ENCODE data around the gene NEDD8.

The NEDD8 gene

DNA sequence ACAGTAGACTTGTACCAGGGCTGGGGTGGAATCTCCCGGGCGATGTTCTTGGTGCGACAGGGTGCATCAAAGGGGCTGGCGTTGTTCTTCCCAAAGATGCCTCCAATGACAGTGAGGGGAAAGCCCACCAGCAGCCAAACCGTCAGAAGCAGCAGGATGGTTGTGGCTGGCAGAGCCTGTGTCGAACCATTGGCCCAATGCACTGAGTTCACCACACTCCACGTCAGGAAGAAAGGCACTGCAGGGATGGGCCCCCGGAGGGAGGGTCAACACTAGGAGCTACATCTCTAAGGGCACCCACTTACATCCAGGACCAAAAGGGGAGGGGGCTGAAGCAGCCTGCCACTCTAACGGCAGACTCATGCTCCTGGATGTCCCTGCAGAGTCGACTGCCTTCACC, 41.8 kb downstream of the NEDD8 start:
- in situ Hi-C loops (cut with HindIII; ENCODE audit: low pct_unique_long_range_greater_than_20kb, low sequenced_read_pairs), result no loop called here
- no peak for DNase-seq (ENCODE audit: low read depth in 1 of 2, low spot score in 1 of 2)
- no peak for TF ChIP-seq JUND (IDR thresholded peaks at IDR 0.05; ENCODE audit: low read depth)

DNA sequence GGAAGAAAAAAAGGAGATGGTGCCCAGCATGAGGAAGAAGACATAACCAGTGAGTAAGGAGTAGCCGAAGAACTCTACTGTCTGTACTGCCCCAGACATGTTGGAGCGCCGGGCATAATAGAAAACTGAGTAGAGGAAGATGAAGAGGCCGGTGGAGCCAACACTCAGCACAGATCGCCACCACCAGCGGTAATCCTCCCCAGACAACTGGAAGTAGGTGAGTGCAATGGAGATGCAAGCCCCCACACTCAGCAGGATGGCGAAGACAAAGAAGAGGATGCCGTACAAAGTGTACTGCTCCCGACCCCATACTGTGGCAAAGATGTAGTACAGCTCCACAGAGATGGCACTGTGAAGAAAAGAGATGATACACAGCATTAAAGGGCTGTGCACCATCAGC, 42.7 kb downstream of the NEDD8 start:
- DNase-seq (ENCODE audit: low read depth in 1 of 2, low spot score in 1 of 2), result no peak
- in situ Hi-C loops (cut with HindIII; ENCODE audit: low pct_unique_long_range_greater_than_20kb, low sequenced_read_pairs), result no loop called here
- TF ChIP-seq JUND (IDR thresholded peaks at IDR 0.05; ENCODE audit: low read depth), result no peak

DNA sequence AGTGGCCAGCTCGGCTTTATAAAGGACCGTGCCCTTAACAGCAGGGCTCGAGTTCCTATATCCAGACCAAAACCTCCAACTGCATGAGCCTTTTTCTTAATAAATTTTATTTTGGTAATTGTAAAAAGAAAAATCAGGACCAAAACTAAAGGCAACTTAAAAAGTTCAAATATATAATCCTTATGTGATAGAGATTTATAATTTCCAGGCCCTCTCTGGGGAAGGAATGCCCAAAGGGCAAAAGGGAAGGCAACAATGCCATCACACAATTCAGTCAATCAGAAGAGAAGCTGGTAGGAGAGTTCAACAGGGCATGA, 43.1 kb downstream of the NEDD8 start:
- no peak for TF ChIP-seq JUND (IDR thresholded peaks at IDR 0.05; ENCODE audit: low read depth)
- in situ Hi-C loops (cut with HindIII; ENCODE audit: low pct_unique_long_range_greater_than_20kb, low sequenced_read_pairs), result no loop called here
- no peak for DNase-seq (ENCODE audit: low read depth in 1 of 2, low spot score in 1 of 2)

DNA sequence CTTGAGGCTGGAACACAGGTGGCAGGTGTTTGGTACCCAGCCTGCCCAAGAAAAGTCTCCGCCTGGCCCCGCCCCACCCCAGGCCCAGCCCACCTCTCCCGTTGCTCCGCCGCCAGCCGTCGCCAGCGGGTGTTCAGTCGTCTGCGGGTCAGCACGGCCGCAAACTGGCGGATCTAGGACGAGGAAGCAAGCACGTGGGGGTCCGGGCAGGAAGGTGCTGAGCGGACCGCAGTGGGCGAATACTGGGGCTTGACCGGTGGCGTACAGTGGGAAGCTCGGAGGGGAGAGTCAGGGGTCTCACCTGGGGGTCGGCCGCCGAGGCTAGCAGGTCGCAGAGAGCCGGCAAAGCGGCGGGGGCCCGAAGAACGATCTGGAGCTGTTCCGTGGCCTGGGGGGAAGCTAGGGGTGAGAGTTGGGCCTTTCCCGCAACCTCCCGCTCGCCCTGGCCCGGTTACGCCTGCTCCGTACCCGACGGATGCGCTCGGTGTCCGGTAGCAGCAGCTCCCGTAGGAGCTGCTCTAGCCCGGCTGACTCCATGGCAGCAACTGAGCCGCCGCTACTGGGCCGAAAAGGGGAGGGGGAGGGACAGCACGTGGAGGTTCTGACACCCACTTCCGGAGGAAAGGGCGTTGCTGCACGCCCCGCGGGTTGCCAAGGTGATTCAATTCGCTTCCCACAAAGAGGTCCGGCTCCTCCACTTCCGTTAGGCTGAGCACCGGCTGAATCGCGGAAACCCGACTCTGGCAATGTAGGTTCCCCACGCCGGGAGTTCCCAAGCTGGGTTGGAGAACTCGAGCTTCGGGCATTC, 43.7 kb downstream of the NEDD8 start, which contains the start of gene IPO4:
Gene IPO4, minus strand, starts transcription at position 566 of the 808 bp plus-strand sequence. Its CDS starts 29 bp downstream, at position 537.
- peak; percentile 90 to 97 for DNase-seq (ENCODE audit: low read depth in 1 of 2, low spot score in 1 of 2)
- in situ Hi-C loops (cut with HindIII; ENCODE audit: low pct_unique_long_range_greater_than_20kb, low sequenced_read_pairs), result no loop called here
- TF ChIP-seq JUND (IDR thresholded peaks at IDR 0.05; ENCODE audit: low read depth), result no peak

DNA sequence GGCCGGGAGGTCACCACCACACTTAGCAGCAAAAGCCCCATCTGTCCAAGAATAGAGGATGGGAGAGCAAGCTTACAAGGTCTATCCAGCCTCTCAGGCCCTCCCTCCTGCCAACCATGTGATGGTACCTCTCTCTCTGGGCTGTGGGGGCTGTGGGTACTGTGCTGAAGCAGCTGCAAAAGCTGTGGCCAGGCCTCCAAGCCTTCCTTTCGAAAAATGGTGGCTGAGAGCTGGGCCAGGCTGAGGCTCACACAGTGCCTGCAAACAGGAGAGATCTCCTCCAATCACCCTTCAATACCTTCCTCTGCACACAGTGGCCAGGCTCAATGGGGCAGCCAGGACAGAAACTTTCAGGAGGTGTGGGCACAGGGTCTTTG, 44.6 kb downstream of the NEDD8 start:
- no peak for DNase-seq (ENCODE audit: low read depth in 1 of 2, low spot score in 1 of 2)
- no peak for TF ChIP-seq JUND (IDR thresholded peaks at IDR 0.05; ENCODE audit: low read depth)
- in situ Hi-C loops (cut with HindIII; ENCODE audit: low pct_unique_long_range_greater_than_20kb, low sequenced_read_pairs), result no loop called here

DNA sequence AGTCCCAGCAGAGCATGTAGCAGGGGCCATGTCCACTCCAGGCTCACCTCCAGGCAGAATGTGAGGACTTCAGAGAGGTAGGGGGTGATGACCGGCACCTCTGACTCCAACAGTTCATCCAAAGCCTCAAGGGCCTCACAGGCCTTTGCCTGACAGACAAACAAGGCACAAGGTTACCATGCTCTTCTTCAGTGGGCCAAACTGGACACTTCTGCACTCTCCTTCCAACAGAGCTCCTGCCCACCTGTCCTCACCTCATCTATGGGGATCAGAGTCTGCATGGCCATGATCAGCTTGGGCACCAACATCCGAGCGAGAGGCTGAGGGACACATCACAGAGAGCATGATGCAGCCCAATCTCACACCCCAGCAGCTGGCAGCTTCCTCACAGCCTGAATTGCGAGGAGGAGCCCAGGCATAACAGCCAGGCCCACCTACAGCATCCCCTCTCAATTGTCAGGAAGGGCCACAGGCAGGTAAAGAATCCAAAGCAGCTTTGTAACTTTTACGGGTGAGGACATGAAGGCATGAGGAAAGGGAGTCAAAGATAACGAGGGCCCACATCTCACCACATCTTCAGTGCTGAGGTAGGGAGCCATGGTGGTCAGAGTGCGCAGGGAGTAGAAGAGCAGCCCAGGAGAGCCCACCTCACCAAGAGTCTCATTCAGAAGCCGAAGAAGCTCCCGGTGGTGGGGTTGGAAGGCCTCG, 45.2 kb downstream of the NEDD8 start:
- in situ Hi-C loops (cut with HindIII; ENCODE audit: low pct_unique_long_range_greater_than_20kb, low sequenced_read_pairs), result no loop called here
- DNase-seq (ENCODE audit: low read depth in 1 of 2, low spot score in 1 of 2), result no peak
- no peak for TF ChIP-seq JUND (IDR thresholded peaks at IDR 0.05; ENCODE audit: low read depth)

DNA sequence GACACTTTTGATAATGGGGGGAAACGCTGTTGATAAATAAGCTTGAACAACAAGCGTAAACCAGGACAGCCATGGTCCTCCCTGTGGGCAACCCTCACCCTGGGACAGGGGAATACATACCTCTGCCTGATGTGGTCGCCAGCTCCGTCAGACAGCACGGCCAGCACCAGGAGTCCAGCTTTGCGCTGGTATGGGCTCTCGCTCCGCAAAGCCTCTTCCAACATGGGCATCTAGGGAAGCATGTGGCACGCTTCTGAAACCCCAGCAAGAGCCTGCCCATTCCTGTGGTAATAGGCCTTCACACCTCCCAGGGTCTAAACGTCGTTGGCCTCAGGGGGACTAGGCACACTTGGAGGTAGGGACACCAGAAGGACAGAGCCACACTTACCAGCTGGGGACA, 46.4 kb downstream of the NEDD8 start:
- in situ Hi-C loops (cut with HindIII; ENCODE audit: low pct_unique_long_range_greater_than_20kb, low sequenced_read_pairs), result no loop called here
- TF ChIP-seq JUND (IDR thresholded peaks at IDR 0.05; ENCODE audit: low read depth), result no peak
- DNase-seq (ENCODE audit: low read depth in 1 of 2, low spot score in 1 of 2), result no peak

DNA sequence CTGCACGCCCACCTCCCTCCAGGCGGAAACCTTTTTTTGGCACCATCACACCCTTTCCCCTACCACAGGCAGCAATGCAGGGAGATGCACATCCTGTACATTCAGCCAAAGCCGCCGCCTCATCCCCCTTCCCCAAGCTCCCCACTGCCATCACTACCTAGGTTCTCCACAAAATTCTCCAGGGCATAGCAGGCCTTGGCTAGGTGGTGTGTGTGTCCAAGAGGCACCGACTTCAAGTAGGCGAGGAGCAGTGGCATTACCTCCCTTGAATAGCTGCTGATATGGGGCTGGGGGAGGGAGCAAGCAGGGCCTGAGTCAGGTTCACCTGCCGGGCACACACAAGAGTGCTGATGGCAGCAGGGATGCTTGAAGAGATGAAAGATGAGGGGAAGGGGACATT, 47.1 kb downstream of the NEDD8 start:
- no peak for TF ChIP-seq JUND (IDR thresholded peaks at IDR 0.05; ENCODE audit: low read depth)
- in situ Hi-C loops (cut with HindIII; ENCODE audit: low pct_unique_long_range_greater_than_20kb, low sequenced_read_pairs), result no loop called here
- DNase-seq (ENCODE audit: low read depth in 1 of 2, low spot score in 1 of 2), result no peak

DNA sequence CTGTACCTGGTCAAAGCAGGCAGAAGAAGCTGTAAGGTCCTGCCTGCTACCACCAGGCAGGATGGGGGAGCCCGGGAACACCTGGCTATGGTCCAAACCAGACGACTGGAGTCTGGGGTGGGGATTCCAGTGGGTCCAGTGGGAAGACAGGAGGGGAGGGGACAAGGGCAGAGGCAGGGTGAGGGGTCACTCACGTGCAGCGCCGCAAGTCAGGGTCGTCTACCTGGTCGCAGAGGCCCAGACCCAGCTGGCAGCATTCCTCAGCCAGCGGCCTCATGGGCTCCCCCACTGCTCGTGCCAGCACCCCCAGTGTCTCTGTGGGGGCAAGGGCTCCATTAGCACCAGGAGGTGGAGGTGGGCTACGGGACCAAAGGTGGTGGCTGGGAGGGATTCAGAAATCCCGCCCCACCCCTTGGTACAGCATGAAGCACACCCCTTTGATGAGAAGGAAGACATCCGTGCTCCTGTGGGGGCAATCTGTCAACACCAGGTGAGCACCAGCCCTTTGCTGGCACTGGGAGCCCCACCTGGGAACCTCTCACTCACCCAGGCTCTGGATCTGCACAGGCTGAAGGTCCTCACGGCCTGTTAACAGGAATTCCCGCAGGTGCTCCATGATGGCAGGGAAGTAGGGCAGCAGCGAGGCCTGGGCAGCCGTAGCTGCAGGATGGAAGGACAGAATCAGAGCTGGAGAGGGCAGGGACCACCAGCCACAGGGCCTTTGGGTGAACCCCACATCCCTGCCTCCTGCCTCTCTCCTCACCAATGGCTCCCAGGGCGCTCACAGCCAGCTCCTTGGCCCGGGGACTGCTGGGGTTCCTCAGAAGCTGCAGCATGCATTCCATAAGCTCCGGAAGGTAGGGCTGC, 47.8 kb downstream of the NEDD8 start:
- in situ Hi-C loops (cut with HindIII; ENCODE audit: low pct_unique_long_range_greater_than_20kb, low sequenced_read_pairs), result no loop called here
- no peak for TF ChIP-seq JUND (IDR thresholded peaks at IDR 0.05; ENCODE audit: low read depth)
- no peak for DNase-seq (ENCODE audit: low read depth in 1 of 2, low spot score in 1 of 2)

DNA sequence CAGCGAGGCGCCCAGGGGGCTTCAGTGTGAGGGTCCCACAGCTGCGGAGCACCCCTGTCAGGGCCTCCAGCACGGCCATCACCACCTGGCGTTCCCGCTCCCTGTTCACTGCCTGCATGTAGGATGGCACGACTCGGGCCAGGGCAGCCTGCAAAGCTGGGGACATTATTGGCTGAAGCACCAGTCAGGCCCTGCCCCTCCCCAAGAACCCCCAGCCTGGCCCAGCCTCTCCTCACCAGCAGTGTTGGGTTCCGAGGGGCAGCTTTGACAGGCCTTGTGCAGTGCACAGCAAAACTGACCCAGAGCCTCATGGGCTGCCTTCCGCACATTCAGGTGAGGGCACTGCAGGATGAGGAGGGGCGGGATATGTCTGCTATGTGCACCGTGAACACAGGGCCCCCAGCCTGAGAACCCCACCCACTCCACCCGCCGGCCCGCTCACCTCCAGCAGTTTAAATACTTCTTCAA, 49.1 kb downstream of the NEDD8 start:
- in situ Hi-C loops (cut with HindIII; ENCODE audit: low pct_unique_long_range_greater_than_20kb, low sequenced_read_pairs), result no loop called here
- no peak for DNase-seq (ENCODE audit: low read depth in 1 of 2, low spot score in 1 of 2)
- TF ChIP-seq JUND (IDR thresholded peaks at IDR 0.05; ENCODE audit: low read depth), result no peak

DNA sequence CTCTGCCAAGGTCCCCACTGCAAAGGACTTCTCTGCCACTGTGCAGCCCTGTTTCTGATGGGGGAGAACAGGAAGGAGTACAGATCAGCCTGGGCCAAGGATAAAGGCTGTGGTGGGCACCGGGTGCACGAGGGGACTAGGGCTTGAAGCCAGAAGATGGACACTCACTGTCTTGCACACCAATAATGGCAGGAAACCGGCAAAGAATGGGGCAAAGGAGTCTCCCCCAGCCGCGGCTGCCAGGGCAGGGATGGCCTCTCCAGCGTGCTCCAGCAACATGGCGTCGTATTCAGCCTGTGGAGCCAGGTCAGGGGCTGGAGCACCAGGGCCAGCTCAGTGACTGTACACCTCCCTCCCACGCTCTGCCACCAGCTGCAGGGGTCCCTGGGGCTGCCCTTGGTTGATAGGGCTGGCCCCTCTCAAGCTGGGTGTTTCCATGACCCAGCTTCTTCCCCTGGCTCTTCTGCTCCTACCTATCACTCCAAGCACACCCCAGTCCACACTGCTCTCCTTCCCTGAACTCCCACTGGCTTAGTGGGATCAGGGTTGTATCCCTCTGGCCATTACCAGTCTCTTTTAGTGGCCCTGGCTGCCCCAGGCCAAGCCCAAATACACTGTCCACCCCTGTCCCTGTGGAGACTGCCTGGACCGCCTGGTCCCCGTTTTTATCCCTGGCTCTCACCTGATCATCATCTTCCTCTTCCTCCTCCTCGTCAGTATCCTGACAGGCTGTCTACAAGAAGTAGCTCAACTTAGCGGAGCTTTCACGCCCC, 49.9 kb downstream of the NEDD8 start:
- no peak for TF ChIP-seq JUND (IDR thresholded peaks at IDR 0.05; ENCODE audit: low read depth)
- in situ Hi-C loops (cut with HindIII; ENCODE audit: low pct_unique_long_range_greater_than_20kb, low sequenced_read_pairs), result no loop called here
- no peak for DNase-seq (ENCODE audit: low read depth in 1 of 2, low spot score in 1 of 2)

Data from T47D (cell line).